Astrocyte of the cerebellum (primary cell): ENCODE measurements around the gene VSIG10L.

Source experiments
- DNase-seq: peaks from one replicate; pipeline ENCODE4 v3.0.0-alpha.2; 2011; ENCODE audit warnings: low read depth
- H3K4me3 ChIP-seq: 2 replicates; pipeline ENCODE4 v1.5.1; 2011; ENCODE audit warnings: mild to moderate bottlenecking, low read depth, low read length, moderate library complexity
- in situ Hi-C: cut with HindIII; loops from 2 replicates; pipeline ENCODE4 v1.10.0; 2017; ENCODE audit warnings: low sequenced_read_pairs
- TF ChIP-seq, protein P1 (sequence below): IDR thresholded peaks from 2 replicates; pipeline ENCODE4 v1.5.1; 2012; ENCODE audit warnings: low read length, low read depth, moderate library complexity, mild to moderate bottlenecking; ENCODE audit errors: missing control alignments

VSIG10L gene

DNA sequence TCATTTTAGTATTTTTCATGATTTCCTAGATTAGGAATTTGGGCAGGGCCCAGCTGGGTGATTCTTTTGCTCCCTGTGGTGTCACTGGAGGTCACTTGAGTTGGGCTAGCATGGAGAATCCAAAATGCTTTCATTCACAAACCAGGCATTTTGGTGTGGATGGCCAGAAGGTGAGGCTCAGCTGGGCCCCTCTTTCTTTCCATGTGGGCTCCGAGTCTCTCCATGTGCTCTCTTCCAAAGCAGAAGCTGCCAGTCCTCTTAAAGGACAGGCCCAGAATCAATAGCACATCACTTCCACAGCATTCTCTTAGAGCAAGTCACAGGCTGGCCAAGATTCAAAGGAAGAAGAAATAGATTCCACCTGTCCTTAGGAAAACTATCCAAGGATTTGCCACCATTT lies 52.3 kb downstream of the VSIG10L start:
- in situ Hi-C loops = no loop called here
- no peak for DNase-seq
- TF ChIP-seq, protein P1, sequence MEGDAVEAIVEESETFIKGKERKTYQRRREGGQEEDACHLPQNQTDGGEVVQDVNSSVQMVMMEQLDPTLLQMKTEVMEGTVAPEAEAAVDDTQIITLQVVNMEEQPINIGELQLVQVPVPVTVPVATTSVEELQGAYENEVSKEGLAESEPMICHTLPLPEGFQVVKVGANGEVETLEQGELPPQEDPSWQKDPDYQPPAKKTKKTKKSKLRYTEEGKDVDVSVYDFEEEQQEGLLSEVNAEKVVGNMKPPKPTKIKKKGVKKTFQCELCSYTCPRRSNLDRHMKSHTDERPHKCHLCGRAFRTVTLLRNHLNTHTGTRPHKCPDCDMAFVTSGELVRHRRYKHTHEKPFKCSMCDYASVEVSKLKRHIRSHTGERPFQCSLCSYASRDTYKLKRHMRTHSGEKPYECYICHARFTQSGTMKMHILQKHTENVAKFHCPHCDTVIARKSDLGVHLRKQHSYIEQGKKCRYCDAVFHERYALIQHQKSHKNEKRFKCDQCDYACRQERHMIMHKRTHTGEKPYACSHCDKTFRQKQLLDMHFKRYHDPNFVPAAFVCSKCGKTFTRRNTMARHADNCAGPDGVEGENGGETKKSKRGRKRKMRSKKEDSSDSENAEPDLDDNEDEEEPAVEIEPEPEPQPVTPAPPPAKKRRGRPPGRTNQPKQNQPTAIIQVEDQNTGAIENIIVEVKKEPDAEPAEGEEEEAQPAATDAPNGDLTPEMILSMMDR = no peak

DNA sequence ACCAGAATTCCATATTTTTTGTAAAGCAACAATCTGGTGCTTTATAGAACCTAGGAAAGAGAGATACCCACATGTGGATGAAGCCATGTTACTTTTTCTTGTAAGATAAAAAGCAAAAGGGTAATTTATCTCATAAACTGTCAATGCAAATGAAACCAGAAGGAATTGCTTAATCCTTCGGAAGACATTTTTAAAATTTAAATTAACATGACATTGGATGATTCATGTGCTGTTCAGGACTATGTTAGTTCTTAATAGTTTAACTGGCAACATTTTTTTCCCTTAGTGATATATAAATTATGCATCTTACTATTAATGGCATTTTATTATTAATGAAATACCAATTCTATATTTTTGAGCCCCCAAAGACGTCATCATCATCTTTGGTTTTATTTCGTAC lies 56.3 kb downstream of the VSIG10L start:
- TF ChIP-seq, protein P1 = no peak
- in situ Hi-C loops = no loop called here
- H3K4me3 ChIP-seq = no peak overlapping the region
- no peak for DNase-seq

More for the DNA sequence above, 52.3 kb downstream of the VSIG10L start:
- H3K4me3 ChIP-seq = no peak overlapping the region

DNA sequence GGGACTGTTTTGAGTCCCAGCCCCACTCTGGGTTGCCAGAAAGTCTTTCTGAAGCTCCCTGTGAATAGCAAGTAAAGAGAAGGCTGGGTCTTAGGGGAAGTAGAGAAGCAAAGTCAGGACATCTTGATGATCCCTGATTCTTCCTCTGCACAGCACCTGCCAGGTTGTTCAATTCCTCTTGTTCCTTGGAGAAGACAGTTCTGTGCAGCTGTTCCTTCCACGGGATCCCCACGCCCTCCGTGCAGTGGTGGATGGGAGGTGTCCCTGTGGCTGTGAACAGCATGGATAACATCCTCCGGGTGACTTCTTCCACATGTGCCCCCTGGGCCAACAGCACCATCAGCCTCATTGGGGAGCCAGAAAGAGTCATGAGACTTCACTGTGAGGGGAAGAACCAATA lies 59.6 kb downstream of the VSIG10L start:
- DNase-seq = no peak
- TF ChIP-seq, protein P1 = no peak
- no peak overlapping the region for H3K4me3 ChIP-seq
- in situ Hi-C loops = no loop called here
